Fibroblast of skin of back (primary cell): ENCODE results near the gene HMOX2.

Experiments used
- DNase-seq: peaks from one replicate; pipeline ENCODE4 v3.0.0-alpha.2; 2013

HMOX2 gene

DNA sequence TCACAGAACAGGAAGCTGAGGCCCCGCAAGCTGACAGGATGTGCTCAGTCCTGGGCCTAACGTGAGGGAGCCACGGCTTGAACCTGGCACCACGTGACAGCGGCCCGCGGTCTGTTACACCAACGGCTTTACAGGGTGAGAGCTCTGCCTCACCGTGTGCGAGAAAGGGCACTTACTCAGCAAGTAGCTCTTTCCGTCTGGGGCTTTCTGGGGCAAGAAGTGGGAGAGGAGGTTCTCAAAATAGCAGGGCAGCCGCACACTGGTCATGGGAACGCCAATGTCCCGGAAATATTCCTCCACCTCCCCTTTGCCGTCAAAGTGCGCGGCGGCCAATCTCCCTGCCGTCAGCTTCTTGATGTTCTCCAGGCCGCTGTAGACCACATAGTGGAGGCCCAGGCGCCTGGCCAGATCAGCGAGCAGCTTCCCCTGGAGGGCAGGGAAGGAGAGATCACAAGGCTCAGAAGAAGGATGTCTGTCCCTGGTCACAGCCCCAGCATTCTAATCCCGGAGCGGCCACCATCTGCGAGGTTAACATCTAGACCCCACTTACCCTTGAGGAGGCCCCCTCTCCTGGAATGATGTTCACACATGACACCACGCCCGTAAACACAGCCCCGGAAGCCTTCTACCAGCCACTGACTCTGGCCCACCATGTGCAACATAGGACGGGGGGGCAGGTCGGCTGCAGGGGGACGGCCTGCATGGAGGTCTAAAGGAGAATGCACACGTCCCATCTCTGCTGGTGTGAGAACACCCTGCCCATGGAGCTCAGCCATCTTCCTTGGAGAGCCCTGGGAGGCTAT lies 10.0 kb upstream of the HMOX2 start:
- no peak for DNase-seq

DNA sequence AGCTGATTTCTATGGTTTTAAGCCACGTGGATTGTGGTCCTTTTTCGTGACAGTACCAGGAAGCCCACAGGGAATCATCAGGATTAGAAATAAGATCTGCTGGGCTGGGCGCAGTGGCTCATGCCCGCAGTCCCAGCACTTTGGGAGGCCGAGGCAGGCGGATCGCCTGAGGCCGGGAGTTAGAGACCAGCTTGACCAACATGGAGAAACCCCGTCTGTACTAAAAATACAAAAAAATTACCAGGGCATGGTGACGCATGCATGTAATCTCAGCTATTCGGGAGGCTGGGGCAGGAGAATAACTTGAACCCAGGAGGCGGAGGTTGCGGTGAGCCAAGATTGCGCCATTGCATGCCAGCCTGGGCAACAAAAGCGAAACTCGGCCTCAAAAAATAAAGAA lies 8.3 kb upstream of the HMOX2 start:
- no peak for DNase-seq

DNA sequence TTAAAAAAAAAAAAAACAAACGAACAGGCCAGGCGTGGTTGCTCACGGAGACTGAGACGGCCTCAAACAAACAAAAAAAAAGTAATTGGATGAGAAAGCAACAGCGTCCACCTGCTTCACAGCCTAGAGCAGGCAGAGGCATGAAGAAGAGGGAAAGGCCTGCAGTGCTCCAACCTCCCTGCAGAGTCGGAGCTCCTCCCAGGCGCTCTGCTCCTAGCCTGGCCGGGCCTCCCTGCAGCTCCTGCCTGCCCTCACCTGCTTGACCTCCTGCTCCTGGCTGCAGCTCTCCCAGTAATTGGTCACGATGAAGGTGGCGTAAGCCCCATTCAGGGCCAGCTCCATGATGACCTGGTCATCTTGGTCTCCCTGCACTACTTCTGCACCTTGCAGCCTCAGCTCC lies 7.2 kb upstream of the HMOX2 start:
- DNase-seq: no peak

DNA sequence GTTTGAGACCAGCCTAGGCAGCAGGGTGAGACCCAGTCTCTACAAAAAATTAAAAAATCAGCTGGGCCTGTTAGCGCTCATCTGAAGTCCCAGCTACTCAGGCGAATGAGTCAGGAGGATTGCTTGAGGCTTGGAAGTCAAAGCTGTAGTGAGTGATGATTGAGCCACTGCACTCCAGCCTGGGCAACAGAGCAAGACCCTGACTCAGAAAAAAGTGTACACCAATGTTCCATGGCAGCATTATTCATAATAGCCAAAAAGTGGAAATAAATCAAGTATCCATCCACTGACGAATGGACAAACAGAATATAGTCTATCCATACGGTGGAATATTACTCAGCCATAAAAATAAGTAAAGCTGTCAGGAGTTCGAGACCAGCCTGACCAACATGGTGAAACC lies 4.3 kb upstream of the HMOX2 start:
- DNase-seq: no peak

DNA sequence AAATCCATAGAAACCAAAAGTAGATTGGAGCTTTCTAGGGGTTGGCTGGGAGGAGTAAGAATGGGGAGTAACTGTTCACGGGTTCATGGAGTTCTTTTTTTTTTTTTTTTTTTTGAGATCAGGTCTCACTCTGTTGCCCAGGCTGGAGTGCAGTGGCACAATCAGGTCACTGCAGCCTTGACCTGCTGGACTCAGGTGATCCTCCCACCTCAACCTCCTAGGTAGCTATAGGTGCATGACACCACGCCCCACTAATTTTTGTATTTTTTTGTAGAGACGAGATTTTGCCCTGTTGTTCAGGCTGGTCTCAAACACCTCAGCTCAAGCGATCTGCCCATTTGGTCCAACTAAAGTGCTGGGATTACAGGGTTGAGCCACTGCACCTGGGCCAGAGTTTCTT lies 3.3 kb upstream of the HMOX2 start:
- no peak for DNase-seq

DNA sequence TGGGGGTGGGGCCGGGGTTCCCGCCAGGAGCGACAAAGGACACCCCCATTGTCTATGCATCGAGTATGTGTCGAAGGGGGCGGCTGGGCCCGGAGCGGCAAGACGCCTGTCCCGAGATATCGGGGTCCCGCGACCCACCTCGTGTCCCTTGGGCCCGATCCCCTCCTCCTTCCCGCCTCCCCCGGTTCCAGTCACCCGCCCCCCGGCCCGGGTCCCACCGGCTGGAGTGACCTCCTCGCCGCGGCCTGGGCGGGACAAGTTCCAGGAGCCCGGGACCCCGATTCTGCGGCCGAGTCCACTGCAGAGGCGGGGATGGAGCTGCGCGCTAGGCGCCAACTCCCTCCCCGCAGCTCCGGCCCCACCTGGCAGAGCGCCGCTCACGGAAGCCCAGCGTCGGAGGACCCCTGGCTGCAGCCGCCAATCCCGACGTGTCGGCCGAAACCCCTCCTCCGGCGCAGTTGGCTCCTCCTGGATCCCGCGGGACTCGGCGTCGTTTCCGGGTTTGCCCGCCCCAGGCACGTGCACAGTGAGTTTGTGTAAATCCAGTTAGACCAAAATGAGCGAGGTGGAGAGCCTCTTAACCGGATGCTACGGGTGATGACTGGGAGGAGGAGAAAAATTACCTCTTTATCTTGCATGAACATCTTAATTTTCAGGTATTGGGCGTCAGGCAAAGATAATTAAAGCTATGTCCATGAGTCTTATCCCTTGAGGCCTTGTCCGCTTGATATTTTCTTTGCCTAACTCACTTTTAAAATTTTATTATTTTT lies 1.8 kb upstream of the HMOX2 start, which contains the start of gene NMRAL1:
TSS of gene NMRAL1 (minus strand) at position 434 of the 770 bp plus-strand sequence. CDS start 493 bp downstream, outside the sequence.
- peak; percentile 90 for DNase-seq

DNA sequence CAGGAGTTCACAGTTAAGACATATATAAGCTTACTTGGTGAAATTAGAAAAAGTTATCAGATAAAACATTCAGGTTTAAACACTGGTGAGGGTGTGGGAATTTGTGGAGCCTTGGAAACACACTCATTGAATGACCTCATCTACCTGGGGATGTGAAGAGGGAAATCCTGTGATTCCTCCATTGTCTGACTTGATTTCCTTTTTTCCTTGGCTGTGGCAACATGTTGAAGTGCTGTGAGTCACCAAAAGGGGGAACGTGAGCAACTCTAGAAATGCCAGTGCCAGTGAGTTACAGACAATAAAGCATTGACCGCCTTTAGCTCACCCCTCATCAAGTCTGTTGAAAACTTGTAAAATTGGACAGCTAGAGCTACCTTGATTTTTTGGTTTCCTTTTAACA lies 1.8 kb downstream of the HMOX2 start:
- peak; percentile 49 for DNase-seq

DNA sequence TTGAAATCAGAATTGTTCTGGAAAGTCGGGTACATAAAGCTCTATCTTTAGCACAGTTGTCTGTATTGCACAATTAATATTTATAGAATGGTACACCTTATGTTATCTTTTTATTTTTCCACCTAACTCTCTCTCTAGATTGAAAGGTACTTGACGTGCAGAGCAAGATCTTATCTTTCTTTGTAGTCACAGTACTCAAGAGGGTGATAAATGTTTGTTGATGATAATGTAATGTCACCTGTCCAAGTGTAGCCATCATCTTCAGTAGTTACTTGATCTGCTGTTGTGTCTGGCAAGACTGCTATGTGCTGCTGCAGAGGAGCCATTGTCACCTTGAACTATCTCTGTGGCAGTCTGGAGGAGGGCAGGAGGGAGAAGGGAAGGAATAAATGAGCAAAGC lies 5.3 kb downstream of the HMOX2 start:
- DNase-seq: no peak

DNA sequence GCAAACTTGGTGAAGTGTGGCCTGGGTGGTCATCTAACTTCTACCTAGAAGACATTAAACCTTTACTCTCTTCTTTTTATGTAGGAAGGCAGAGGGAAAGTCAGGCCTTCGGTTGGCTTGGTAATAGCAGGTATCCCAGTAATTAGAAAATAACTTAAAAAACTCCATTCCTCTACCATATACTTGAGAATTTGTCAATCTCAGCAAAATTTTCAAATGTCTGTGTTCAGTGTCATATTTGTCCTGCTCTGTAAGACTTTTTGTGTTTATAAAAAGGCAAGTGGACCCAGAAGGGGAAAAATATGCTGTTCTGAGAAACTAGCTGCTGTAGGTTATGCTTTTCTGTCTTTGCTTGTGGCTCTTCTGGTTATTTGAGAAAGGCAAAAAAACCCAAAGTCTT lies 5.8 kb downstream of the HMOX2 start:
- no peak for DNase-seq

DNA sequence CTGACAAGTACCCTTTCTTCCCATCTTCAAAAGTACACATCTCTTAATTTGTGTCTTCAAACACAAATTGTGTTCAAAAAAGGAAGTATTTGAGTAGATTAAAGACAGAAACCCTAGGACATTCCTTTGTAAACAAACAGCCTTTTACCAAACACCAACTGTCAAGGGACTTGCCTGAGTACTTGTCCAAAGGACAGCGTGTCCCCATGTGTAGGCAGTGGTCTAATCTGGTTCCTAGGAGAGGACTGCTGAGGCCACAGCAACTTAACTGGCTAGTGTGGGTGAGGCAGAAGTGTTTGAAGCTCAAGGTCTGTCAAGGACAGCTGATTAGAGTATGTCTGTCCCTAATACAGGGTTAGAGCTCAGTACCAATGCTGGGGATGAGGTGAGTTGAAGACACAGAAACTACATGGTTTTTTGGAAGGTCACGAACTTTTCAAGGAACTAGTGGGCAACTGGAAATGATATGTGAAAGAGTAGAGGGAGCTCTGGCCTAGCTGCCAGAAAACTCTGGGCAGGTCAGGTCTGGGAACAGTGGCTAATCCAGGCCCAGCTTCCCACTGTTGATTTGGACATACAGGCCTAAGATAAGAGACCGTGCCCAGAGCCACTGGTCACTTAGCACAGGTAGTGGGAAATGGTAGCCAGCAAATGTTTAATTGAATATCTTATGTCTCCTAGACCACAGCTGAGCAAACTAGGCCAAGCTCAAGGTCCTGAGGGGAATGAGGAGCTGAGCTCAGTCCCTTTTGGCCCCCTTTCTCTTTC lies 10.1 kb downstream of the HMOX2 start:
- DNase-seq: no peak

DNA sequence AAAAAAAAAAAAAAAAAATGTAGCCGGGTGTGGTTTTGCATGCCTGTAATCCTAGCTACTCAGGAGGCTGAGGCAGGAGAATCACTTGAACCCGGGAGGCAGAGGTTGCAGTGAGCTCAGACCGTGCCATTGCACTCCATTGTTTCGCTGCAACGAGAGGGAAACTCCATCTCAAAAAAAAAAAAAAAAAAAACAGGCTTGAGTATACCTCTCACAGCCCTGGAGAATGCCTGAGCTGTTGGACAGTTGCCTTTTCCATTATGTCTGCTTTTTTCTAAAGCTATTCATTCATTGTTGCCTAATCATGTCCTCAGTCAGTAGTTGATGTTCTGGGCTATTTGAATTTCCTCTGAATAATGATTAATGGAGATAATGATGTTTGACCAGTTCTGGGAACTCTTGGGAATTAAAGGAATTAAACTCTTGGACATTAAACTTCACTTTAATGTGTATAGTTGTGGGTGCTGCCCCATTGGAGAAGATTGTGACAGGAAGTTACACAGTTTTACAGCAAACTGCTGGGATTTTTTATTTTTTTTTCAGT lies 11.8 kb downstream of the HMOX2 start:
- DNase-seq: peak; percentile 31

DNA sequence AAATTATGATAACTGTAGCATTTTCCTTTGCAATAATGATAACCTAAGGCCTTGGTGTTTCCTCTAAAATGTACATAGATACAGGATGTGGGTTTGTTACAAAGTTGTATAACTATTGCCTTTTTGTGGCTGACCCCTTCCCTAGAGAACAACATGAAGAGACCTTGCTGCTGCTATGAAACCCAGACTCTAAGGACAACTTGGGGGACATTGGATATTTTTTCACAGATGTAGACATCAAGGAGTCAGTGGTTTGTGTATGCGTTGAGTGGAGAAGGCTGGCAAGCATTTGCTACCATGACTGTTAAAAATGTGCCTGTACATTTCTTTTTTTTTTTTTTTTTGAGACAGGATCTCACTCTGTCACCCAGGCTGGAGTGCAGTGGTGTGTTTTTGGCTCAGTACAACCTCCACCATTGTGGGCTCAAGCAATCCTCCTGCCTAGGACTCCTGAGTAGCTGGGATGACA lies 12.3 kb downstream of the HMOX2 start:
- DNase-seq: peak; percentile 31

DNA sequence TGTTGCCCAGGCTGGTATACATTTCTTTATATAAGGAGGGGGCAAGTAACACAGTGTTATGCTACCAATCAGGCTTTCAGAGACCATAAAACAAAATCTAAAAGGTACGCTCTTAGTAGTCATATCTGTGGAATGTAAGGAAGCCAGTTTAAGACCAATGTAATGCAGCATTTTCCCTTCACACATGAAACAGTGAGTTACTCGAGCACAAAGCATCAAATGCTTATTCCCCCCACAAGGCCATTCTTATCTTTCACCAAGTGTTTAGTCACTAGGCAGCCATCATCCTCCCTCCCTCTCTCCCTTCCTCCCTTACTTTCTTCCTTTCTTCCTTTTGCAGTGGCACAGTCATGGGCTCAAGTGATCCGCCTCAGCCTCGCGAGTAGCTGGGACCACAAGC lies 12.8 kb downstream of the HMOX2 start:
- DNase-seq: peak; percentile 87

DNA sequence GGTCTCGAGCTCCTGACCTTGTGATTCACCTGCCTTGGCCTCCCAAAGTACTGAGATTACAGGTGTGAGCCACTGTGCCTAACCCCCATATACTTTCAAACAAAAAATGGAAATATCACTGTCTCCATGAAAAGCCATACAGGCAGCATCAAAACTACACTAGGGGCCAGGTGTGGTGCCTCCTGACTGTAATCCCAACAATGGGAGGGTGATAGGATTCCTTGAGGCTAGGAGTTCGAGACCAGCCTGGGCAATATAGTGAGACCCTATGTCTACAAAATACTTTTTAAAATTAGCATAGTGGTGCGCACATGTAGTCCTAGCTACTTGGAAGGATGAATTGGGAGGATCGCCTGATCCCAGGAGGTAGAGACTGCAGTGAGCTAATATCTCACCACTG lies 15.7 kb downstream of the HMOX2 start:
- no peak for DNase-seq

DNA sequence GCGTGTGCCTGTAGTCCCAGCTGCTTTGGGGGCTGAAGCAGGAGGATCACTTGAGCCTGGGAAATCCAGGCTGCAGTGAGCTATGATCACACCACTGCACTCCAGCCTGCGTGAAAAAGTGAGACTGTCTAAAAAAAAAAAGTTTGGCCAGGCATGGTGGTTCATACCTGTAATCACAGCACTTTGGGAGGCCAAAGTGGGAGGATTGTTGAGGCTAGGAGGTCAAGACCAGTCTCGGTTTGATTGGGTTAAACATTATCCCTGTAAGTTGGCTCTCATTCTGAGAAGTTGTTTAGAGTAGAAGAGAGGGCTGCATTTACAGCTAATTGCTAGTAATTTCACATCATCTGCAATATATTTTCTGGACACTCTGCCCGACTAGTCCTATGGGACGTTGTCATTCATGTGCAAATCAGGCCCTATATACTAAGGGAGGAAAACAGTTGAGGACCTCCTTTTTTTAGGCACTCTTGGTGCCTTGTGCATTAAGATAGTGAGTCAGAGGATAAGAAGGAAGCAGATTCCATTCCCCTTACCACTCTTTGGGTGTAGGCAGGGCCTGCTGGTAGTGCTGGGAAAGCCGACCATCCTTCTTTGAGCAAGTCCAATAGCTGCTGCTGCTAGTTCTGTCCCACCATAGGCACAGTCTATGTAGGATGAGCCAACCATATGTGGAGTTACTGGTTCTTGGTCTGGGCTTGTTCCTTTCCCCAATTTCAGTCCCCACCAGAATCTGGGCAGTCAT lies 18.7 kb downstream of the HMOX2 start:
- DNase-seq: peak; percentile 93

DNA sequence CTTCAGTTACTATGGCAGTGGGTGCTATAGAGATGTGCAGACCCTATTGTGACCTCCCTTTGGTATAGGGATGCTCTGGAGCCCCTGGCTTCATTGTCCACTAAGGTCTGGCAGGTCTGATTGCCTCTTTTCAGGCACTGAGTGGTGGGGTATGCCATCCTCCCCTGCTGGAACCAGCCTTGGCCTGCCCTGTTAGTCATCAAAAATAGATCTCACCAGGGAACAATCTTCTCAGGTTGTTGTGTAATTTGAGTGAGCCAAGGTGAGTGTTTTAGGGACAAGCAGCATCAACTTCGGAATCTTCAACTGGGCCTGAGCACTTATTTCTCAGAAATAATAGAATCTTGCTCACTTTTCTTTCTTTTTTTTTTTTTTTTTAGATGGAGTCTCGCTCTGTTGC lies 19.6 kb downstream of the HMOX2 start:
- no peak for DNase-seq

DNA sequence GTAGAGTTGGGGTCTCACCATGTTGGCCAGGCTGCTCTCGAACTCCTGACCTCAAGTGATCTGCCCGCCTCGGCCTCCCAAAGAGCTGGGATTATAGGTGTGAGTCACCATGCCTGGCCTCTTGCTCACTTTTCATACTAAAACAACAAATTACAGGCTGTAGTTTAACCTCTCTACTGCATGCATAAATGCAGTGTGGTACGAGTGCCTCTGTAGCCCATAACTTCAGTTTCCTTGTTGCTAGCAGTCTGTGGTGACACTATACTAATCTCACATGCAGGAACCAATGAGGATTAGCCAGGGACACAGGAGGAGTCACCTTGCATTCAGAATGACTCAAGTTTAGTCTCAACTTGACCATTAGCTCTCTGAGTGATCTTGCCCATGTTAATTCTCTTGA lies 20.1 kb downstream of the HMOX2 start:
- peak; percentile 83 for DNase-seq

DNA sequence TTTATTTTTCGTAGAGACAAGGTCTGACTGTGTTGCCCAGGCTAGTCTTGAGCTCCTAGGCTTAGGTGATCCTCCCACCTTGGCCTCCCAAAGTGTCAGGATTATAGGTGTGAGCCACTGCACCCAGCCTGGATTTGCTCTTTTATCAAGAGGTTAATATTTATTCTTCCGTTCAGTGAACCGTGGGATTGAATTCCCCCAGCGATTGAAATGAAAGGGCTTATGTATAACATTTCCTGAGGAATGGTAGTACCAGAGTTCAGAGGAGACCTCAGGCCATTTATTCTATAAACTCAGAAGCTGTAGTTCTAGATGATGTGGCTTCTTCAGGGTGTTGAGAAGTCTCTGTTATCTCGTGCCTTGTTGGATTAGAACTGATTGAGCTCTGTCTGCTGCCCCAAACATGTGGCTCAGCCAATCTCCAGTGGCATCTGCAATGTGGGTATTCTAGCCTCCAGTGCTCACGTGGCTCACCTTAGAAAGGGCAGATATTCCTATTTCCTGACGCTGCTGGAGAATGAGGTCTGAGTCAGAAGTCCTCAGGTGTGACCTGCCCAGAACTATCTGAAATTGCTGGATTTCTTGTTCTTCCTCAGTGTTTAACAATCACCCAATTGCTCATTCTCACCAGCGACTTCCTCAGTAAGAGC lies 22.5 kb downstream of the HMOX2 start:
- DNase-seq: no peak

DNA sequence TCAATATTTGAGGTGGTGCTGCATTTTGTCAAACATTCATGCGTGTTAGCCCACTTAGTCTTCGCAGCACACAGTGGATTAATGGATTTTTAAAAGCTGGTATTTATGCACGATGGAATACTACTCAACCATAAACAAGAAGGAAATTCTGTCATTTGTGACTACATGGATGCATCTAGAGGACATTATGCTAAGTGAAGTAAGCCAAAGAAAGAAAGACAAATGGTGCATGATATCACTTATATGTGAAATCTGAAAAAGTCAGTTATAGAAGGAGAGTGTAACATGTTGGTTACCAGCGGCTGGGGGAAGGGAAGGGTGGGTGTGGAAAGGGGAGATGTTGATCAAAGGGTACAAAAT lies 23.0 kb downstream of the HMOX2 start:
- DNase-seq: no peak

DNA sequence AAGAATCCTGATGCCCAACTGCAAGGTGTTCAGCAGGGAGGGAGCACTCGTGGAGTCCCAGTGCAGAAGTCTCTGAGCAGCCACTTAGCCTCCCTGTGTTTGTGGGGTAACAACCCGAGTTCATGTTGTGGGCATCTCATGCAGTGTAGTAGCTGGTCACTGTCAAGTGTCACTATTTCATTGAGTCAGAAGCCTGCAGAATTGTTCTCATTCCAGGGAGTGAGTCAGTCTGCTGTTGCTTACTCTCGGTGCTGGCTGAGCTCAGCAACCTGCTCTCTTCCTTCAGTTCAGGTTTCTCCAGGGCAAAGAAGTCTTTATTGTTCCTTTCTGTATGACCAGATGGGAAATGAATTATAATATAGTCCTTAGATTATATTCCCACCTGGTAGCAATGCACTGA lies 24.1 kb downstream of the HMOX2 start:
- peak; percentile 87 for DNase-seq

DNA sequence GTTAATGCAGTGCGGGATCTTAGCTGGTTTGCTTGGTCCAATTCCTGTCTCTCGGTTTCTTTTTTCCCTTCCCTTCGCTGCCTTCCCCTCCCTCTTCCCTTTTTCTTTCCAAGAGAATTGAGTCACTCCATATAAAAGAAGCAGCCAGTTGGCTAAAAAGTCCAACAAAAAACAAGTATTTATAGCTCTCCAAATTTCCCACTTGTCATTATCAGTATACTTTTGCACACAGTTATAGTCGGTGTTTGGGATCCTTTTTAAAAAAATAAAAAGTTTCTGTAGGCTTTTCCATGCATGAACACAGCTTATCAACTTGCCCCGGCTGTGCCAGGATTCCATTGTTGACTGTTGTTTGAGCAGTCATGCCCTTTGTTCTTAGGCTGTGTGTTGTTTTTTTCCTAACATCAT lies 24.9 kb downstream of the HMOX2 start:
- DNase-seq: no peak
